ENCODE measurements around the gene MBTPS1.

DNA sequence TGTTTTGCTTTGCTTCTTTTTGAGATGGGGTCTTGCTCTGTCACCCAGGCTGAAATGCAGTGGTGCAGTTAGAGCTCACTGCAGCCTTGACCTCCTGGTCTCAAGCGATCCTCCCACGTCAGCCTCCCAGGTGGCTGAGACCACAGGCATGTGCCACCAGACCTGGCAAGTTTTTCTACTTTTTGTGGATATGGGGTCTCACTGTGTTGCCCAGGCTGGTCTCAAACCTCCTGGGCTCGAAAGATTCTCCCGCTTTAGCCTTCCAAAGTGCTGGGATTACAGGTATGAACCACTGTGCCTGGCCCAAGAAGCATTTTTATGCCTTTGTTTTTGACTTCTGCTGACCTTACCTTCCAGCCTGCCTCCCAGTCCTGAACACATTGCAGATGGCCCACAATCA is 38.5 kb upstream of the MBTPS1 start:
- TF ChIP-seq, protein P1, sequence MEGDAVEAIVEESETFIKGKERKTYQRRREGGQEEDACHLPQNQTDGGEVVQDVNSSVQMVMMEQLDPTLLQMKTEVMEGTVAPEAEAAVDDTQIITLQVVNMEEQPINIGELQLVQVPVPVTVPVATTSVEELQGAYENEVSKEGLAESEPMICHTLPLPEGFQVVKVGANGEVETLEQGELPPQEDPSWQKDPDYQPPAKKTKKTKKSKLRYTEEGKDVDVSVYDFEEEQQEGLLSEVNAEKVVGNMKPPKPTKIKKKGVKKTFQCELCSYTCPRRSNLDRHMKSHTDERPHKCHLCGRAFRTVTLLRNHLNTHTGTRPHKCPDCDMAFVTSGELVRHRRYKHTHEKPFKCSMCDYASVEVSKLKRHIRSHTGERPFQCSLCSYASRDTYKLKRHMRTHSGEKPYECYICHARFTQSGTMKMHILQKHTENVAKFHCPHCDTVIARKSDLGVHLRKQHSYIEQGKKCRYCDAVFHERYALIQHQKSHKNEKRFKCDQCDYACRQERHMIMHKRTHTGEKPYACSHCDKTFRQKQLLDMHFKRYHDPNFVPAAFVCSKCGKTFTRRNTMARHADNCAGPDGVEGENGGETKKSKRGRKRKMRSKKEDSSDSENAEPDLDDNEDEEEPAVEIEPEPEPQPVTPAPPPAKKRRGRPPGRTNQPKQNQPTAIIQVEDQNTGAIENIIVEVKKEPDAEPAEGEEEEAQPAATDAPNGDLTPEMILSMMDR (IDR thresholded peaks at IDR 0.05; ENCODE audit: insufficient read depth, low read length, poor library complexity, severe bottlenecking), result no peak
- TF ChIP-seq EZH2phosphoT487 (conservative IDR thresholded peaks at IDR 0.05; ENCODE audit: low read length), result no peak
